ENCODE results near the gene KCNQ1OT1. TPM values are rescaled to one million over a fixed set of nuclear protein-coding genes. Genes with fewer than 3 reads are reported as not detected.

Gene KCNQ1OT1
- total RNA-seq, 1 donor from 2014 or later, result 3.4 TPM

GRCh38 chr11:2686360-2687222, 13.2 kb downstream of the KCNQ1OT1 start:
- TF ChIP-seq POLR2AphosphoS5 (IDR thresholded peaks at IDR 0.05; ENCODE audit: insufficient read depth in 1 of 2, low read depth in 1 of 2) (no peak), CTCF (IDR thresholded peaks at IDR 0.05) (no peak), POLR2A (IDR thresholded peaks at IDR 0.05) (no peak)
- intact Hi-C loops (cut with DNase I), result no loop called here
- peaks cover 44% of the 10 kb centered on the region for H3K4me1 ChIP-seq
- H3K27ac ChIP-seq, result no peak overlapping the region
- DNase-seq (ENCODE audit: extremely low spot score in 2 of 2), result no peak
- no peaks in the 10 kb centered on the region for H3K9me3 ChIP-seq
- H3K36me3 ChIP-seq, result no peaks in the 10 kb centered on the region
- no peaks in the 10 kb centered on the region for H3K27me3 ChIP-seq
- H3K4me3 ChIP-seq, result no peak overlapping the region

GRCh38 chr11:2685566-2686359, 14.0 kb downstream of the KCNQ1OT1 start:
- Histone ChIP-seq H3K4me1 (peaks cover 36% of the 10 kb centered on the region), H3K9me3 (no peaks in the 10 kb centered on the region), H3K27me3 (no peaks in the 10 kb centered on the region), H3K36me3 (no peaks in the 10 kb centered on the region), H3K4me3 (no peak overlapping the region), H3K27ac (no peak overlapping the region)
- TF ChIP-seq POLR2AphosphoS5 (IDR thresholded peaks at IDR 0.05; ENCODE audit: insufficient read depth in 1 of 2, low read depth in 1 of 2) (no peak), CTCF (IDR thresholded peaks at IDR 0.05) (no peak), POLR2A (IDR thresholded peaks at IDR 0.05) (no peak)
- intact Hi-C loops (cut with DNase I), result no loop called here
- no peak for DNase-seq (ENCODE audit: extremely low spot score in 2 of 2)

GRCh38 chr11:2685051-2685450, 14.7 kb downstream of the KCNQ1OT1 start:
- H3K27ac ChIP-seq, result no peak overlapping the region
- H3K27me3 ChIP-seq, result no peaks in the 10 kb centered on the region
- no peak for DNase-seq (ENCODE audit: extremely low spot score in 2 of 2)
- intact Hi-C loops (cut with DNase I), result no loop called here
- peaks cover 30% of the 10 kb centered on the region for H3K4me1 ChIP-seq
- H3K9me3 ChIP-seq, result no peaks in the 10 kb centered on the region
- TF ChIP-seq POLR2A (IDR thresholded peaks at IDR 0.05), result no peak
- no peak for TF ChIP-seq CTCF (IDR thresholded peaks at IDR 0.05)
- no peak for TF ChIP-seq POLR2AphosphoS5 (IDR thresholded peaks at IDR 0.05; ENCODE audit: insufficient read depth in 1 of 2, low read depth in 1 of 2)
- no peak overlapping the region for H3K4me3 ChIP-seq
- no peaks in the 10 kb centered on the region for H3K36me3 ChIP-seq

- Histone ChIP-seq H3K36me3 (no peaks in the 10 kb centered on the region), H3K4me3 (no peak overlapping the region), H3K27ac (no peak overlapping the region), H3K9me3 (no peaks in the 10 kb centered on the region), H3K4me1 (peaks cover 25% of the 10 kb centered on the region), H3K27me3 (no peaks in the 10 kb centered on the region)
- TF ChIP-seq POLR2A (IDR thresholded peaks at IDR 0.05), result no peak
- TF ChIP-seq CTCF (IDR thresholded peaks at IDR 0.05), result no peak
- no peak for TF ChIP-seq POLR2AphosphoS5 (IDR thresholded peaks at IDR 0.05; ENCODE audit: insufficient read depth in 1 of 2, low read depth in 1 of 2)
- intact Hi-C loops (cut with DNase I), result no loop called here
- DNase-seq (ENCODE audit: extremely low spot score in 2 of 2), result no peak
Measured at GRCh38 chr11:2684581-2684980, 15.2 kb downstream of the KCNQ1OT1 start.
